Measurements from ENCODE around the gene ALDH7A1. TPM values are rescaled to one million over a fixed set of nuclear protein-coding genes. Genes with fewer than 3 reads are reported as not detected.
A peak's percentile ranks its signal among the peaks of the same experiment; 100 is the strongest.

Gene ALDH7A1
- total and polyA plus RNA-seq, 10 of the 15 experiments (the other 5 are each of a cell fraction or from before 2014, with no cell fraction given) = 0.18 to 1.0 (median 0.41) TPM; not detected in 1

GRCh38 chr5:126600631-126601511 lies 5.9 kb upstream of the ALDH7A1 start, which contains the start of gene PHAX (continued):
- peak; percentile 72 for TF ChIP-seq ZBTB11 (CRISPR knock-in tag; IDR thresholded peaks at IDR 0.05)
- no peak for TF ChIP-seq BCL11A (IDR thresholded peaks at IDR 0.05; ENCODE audit: low read depth, low read length)
- peak; percentile 94 for TF ChIP-seq IKZF1 (conservative IDR thresholded peaks at IDR 0.05)
- TF ChIP-seq NFYB (IDR thresholded peaks at IDR 0.05; ENCODE audit: insufficient read depth, low read depth, low read length) = no peak
- peak; percentile 90; the same call in 1 of the 2 replicates for TF ChIP-seq CBX5 (IDR thresholded peaks at IDR 0.05; ENCODE audit: low read depth)
- TF ChIP-seq ATF7 (IDR thresholded peaks at IDR 0.05; ENCODE audit: low read depth) = no peak
- TF ChIP-seq MYC (IDR thresholded peaks at IDR 0.05; ENCODE audit: insufficient read depth, insufficient read length, insufficient replicate concordance, low read length, severe bottlenecking) = no peak
- TF ChIP-seq POLR2AphosphoS5 (IDR thresholded peaks at IDR 0.05; ENCODE audit: low read length) = peak; percentile 86
- peak; percentile 89 for TF ChIP-seq DPF2 (IDR thresholded peaks at IDR 0.05)
- 0 out of 2 replicates have a peak, but pooled peaks have one; percentile 25 for TF ChIP-seq CHD2 (IDR thresholded peaks at IDR 0.05; ENCODE audit: borderline replicate concordance, low read depth, low read length)
- TF ChIP-seq CUX1 (IDR thresholded peaks at IDR 0.05; ENCODE audit: insufficient replicate concordance, low read depth, low read length) = no peak
- TF ChIP-seq GABPA (IDR thresholded peaks at IDR 0.05; ENCODE audit: low read depth) = peak; percentile 92
- TF ChIP-seq TCF3 (IDR thresholded peaks at IDR 0.05; ENCODE audit: borderline replicate concordance, insufficient read depth, low read depth, low read length) = peak; percentile 14; the same call in 1 of the 2 replicates
- no peak for TF ChIP-seq PAX8 (IDR thresholded peaks at IDR 0.05)
- no peak for TF ChIP-seq NRF1 (conservative IDR thresholded peaks at IDR 0.05; ENCODE audit: low read depth, low read length)
- TF ChIP-seq NKRF (conservative IDR thresholded peaks at IDR 0.05) = peak; percentile 64; the same call in 1 of the 2 replicates
- no peak for TF ChIP-seq ZNF274 (IDR thresholded peaks at IDR 0.05; ENCODE audit: insufficient read depth, insufficient read length)
- TF ChIP-seq ZNF207 (IDR thresholded peaks at IDR 0.05; ENCODE audit: borderline replicate concordance) = no peak; the same call in 1 of the 2 replicates
- no peak for TF ChIP-seq MEF2B (IDR thresholded peaks at IDR 0.05; ENCODE audit: partially characterized antibody, poor library complexity, severe bottlenecking)
